Endometrial microvascular endothelial cells (primary cell): ENCODE data around the gene RNU6-9. TPM values are rescaled to one million over a fixed set of nuclear protein-coding genes. Genes with fewer than 3 reads are reported as not detected.

Experiments
- in situ Hi-C: cut with HindIII; loops from 2 replicates; pipeline ENCODE4 v1.10.0; 2017; ENCODE audit warnings: low sequenced_read_pairs, low pct_unique_long_range_greater_than_20kb; ENCODE audit errors: inconsistent ontology term
- total RNA-seq: library from RNA; depleted of rRNA; stranded (reverse); fragments of >200 nt; gene quantifications from one replicate; pipeline ENCODE4 v1.2.3, GENCODE V29; 2015; ENCODE audit errors: inconsistent ontology term

The RNU6-9 gene
- total RNA-seq, 1 donor from 2014 or later, result not detected

DNA sequence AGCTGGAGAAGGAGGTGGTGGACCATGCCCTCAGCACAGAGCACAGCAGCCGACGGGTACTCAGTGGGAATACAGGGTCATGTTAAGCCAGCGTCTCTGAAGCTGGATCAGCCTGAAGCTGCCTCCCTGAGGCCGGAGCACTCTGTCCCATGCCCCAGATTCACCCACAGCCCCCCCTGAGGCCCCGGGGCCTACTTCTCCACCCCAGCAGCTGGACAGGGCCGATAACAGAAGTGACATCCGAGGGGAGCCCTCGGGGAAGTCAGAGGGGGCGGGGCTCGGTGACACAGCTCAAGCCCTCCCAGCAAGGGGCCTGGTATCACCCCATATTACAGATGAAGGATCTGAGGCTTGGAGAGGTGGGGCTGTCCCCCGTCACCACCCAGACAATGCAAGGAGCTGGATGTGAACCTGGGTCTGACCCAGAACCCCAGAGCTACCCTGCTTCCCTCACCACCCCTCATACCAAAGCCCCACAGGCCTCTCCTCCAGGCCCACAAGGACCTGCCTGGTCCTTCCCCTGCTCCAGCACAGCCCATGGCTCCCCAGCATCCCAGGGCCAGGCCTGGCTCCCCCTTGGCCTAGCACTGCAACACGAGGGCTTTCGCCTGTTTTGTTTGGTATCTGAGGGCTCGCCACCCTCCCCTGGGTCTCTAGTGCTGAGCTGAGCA lies 14.0 kb downstream of the RNU6-9 start:
- in situ Hi-C loops, result no loop called here

DNA sequence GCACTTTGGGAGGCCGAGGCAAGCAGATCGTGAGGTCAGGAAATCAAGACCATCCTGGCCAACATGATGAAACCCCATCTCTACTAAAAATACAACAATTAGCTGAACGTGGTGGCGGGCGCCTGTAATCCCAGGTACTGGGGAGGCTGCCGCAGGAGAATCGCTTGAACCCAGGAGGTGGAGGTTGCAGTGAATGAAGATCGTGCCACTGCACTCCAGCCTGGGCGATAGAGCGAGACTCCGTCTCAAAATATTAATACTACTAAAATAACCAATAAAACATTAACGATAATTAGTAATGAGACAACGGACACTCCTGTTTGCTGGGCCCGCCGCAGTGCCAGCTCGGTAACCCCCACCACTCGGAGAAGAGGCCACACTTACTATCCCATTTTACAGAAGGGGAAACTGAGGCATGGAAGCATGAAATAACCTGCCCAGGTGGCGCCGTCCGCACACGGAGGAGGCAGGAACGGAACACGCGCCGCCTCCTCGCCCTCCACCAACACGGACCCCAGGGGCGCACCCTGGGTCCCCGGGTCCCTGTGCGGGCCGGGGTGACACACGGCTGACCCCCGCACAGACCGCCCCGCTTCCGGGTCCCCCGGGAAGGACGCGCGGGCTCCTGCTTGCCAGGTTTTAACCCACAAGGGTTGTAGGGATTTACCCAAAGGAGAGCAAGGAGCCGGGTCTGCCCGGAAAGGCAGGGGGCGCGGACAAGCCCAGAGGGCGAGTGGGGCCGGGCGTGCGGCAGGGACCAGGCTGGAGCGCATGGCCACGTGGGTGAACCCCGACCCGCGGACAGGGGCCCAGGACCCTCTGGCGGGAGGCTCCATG lies 18.1 kb downstream of the RNU6-9 start:
- in situ Hi-C loops, result no loop called here

- in situ Hi-C loops, result no loop called here
Measured at GRCh38 chr19:912181-913079, 19.1 kb downstream of the RNU6-9 start.

DNA sequence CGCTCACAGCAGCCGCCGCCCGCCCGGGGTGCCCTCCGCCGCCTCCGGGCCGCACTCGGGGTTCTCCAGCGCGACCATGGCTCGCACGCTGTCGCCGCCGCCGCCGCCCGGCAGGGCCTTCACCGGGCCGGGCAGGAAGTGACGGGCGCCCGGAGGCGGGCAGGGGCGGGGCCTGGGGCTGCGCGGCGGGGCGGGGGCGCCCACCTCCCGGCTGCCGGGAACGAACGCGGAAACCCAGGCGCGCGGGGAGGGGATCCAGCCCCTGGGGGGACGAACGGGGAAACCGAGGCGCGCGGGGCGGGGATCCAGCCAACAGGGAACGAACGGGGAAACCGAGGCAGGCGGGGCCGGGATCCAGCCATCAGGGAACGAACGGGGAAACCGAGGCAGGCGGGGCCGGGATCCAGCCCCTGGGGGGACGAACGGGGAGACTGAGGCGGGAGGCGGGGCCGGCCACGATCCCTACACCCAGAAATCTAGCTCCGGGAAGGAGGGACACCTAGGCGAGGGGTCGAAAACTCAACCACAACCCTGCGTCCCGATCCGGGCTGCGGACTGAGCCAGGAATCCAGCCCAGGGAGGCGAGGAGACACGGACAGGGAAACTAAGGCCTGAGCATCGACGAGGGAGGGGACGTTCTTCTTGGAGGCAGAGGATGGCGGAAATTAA lies 19.9 kb downstream of the RNU6-9 start, which contains the start of gene R3HDM4:
TSS of gene R3HDM4 (minus strand) at position 140 of the 669 bp plus-strand sequence. CDS start at position 78, 62 bp downstream.
- in situ Hi-C loops, result no loop called here

DNA sequence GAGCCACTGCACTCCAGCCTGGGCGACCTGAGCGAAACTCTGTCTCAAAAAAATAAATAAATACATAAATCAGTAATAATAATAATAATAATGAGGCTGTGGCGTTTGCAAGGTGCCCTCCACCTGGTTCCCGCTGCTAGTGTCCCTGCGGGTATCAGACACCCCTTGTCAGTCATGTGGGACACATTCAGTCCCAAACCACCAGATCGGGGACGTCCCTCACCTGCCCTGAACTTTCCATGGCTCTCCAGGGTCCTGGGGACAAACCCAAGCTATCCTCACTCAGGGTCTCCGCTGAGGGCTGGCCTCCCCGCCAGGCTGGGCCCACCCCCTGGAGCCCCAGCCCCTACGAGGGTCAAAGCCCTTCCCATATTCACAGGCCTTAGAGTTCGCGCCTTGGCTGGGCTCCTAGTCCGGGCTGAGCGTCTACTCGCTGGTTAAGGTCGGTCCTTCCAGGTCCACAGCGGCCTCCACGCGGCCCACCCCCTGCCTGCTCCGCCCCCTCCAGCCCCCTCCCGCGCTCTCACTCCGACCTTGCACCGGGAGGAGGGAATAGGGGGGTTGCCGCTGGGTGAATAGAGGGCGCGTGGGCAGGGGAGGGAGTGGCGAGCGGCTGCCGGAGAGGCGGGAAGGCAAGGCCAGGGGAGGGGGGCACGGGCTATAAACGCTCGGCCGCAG lies 23.5 kb downstream of the RNU6-9 start:
- in situ Hi-C loops, result no loop called here

DNA sequence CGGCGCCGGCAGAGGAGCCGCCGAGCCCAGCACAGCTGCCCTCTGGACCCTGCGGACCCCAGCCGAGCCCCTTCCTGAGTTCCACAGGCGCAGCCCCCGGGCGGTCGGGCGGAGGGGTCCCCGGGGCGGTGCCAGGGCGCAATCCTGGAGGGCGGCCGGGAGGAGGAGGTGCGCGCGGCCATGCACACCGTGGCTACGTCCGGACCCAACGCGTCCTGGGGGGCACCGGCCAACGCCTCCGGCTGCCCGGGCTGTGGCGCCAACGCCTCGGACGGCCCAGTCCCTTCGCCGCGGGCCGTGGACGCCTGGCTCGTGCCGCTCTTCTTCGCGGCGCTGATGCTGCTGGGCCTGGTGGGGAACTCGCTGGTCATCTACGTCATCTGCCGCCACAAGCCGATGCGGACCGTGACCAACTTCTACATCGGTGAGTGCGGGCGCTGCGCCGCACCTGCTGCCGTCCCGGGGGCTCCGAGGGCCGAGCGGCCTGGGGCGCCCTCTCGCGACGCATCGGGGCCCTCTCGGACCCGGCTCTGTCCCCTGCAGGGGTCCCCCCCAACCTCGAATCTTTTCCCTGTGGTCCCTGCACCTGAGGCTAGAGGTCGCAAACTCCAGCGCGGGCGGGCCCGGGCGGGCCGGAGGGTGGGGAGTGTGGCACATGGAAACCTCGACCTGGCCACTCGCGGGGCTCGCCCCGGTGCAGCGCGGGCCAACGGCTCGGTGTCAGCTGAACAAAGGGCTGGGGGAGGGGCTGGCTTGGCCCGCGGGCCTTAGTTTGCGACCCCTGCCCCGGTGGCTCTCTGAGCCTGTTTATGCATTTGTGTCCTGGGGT lies 24.3 kb downstream of the RNU6-9 start, which contains the start of gene KISS1R:
TSS of gene KISS1R (plus strand) at position 11 of the 829 bp plus-strand sequence. CDS start at position 181, 170 bp downstream.
- in situ Hi-C loops, result no loop called here

DNA sequence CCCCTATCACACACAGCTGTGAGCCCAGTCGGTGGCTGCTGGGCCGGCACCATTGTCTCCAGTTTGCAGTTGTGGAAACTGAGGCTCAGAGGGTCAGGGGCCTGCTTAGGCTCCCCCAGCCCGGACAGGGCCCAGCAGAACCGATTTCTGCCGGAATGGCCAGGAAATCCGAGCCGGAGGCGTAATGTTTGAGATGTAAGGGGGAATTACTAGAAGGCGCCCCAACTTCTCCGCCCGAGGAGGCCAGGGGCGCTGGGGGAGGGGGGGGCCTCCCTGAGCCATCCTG lies 24.8 kb downstream of the RNU6-9 start:
- in situ Hi-C loops, result no loop called here

- in situ Hi-C loops, result no loop called here
Measured at GRCh38 chr19:918481-919198, 25.4 kb downstream of the RNU6-9 start.

- in situ Hi-C loops, result no loop called here
Measured at GRCh38 chr19:919199-920050, 26.1 kb downstream of the RNU6-9 start.

DNA sequence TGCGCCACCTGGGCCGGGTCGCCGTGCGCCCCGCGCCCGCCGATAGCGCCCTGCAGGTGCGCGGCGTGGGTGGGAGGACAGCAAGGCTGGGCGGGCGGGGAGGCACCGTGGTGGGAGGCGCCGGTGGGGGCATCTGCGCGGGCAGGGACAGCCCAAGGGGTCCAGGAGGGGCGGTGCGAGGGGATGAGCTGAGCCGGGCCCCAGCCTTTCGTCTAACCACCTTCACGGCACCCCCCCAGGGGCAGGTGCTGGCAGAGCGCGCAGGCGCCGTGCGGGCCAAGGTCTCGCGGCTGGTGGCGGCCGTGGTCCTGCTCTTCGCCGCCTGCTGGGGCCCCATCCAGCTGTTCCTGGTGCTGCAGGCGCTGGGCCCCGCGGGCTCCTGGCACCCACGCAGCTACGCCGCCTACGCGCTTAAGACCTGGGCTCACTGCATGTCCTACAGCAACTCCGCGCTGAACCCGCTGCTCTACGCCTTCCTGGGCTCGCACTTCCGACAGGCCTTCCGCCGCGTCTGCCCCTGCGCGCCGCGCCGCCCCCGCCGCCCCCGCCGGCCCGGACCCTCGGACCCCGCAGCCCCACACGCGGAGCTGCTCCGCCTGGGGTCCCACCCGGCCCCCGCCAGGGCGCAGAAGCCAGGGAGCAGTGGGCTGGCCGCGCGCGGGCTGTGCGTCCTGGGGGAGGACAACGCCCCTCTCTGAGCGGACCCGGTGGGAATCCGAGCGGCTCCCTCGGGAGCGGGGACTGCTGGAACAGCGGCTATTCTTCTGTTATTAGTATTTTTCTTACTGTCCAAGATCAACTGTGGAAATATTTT lies 27.0 kb downstream of the RNU6-9 start:
- in situ Hi-C loops, result no loop called here

DNA sequence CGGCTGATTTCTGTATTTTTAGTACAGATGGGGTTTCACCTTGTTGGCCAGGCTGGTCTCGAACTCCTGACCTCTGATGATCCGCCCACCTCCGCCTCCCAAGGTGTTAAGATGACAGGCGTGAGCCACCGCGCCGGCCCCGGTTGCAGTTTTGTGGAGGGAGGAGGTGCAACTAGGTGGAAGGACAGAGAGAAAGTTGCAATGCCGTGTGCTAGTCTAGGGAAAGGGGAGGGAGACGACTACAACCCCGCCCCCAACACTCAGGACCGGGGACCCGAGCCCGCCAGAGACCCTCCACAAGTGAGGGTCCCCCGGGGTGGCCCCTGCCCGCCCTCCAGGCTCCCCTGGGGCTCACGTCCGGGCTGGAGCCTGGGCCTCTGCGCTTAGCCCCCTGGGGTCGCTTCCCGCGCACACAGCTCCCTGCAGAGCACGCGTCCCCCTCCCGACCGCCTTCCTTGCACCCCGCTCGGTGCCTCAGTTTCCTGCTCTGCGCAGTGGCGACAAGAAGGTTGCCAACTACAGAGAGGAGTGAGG lies 31.3 kb downstream of the RNU6-9 start:
- in situ Hi-C loops, result no loop called here

DNA sequence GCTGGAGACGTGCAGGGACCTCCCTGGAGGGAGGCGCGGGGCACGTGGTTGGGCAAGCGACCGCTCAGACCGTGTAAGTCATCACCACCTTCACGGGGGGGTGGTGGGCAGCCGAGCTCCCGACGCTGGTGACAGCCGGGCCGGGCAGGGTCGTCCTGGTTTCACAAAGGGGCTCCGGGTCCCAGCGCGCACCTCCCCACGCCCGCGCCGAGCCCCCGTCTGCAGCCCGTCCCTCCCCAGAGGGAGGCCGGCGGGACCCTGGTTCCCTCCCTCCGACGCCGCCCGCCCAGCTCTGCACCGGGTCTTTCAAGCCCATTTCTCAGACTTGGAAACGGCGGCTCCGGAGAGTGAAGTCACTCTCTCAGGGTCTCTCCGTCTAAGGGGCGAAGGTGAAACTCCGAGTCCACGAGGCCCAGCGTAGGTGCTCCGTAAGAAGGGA lies 31.8 kb downstream of the RNU6-9 start:
- in situ Hi-C loops, result no loop called here

DNA sequence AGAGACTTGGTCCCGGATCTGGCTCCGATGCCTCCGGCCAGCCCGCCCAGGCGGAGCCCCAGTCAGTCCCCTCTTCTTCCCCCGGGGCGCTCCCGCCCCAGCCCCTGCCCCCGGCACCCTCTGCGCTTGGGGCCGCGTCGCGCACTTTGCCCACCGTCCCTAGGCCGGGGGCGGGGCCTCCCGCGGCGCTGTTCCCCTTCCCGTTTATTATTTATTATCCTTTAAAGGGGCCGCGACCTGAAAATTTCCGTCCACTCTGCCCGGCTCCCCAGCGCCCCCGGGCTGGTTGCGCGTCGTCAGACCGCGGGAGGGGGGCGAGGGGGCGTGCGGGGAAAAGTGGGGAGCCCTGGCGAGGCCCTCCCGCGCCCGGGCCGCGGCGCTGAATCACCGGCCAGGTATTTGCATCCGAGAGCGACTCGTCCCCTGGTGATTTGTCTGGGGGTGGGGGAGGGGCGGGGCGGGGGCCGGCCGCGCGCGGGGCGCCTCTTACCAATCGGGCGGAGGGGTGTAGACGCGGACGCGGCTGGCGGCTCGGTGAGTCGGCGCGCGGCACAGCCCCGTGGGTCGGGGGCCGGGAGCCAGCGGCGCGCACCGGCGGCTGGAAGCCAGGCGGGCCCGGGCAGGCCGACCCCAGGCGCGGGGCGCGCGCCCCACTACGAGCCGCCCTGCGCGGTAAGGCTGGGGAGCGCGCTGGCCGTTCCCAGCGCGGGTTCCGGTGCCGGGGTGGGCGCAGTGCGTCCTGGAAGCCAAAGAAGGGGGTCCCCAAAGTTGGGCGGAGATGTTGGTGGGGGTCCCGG lies 32.4 kb downstream of the RNU6-9 start, which contains the start of gene ARID3A:
TSS of gene ARID3A (plus strand) at position 510 of the 797 bp plus-strand sequence. CDS start 3,494 bp downstream, outside the sequence.
- in situ Hi-C loops, result no loop called here

DNA sequence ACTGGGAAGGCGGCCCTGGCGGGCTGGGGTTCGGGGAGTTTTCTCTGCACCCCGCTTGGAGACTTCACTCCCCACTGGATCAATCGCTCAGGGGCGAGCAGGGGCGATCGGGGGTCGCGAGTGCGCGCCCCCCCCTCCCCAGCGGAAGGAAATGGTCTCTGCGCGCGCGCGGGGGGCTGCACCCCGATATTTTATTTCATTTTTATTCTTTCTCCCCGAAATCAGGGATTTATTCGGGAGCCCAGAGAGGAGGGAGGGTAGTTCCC lies 33.0 kb downstream of the RNU6-9 start:
- in situ Hi-C loops, result no loop called here
